HEK293T (cell line): ENCODE measurements around the gene BRPF3.

ENCODE experiments used
- CTCF ChIA-PET: fragments of 350-600 bp; formaldehyde crosslinking; extraction: SDS; loops from one replicate; lab custom pipeline; 2021; ENCODE audit warnings: antibody characterized with exemption, inconsistent platforms; lab: Yijun Ruan, JAX
- POLR2A ChIA-PET: fragments of 350-600 bp; formaldehyde crosslinking; extraction: SDS; loops from one replicate; lab custom pipeline; 2020; ENCODE audit warnings: antibody characterized with exemption, inconsistent platforms; lab: Yijun Ruan, JAX
- DNase-seq: peaks from one replicate; pipeline ENCODE4 v3.0.0; 2012; ENCODE audit warnings: mixed read lengths; ENCODE audit errors: extremely low spot score
- ARNT ChIP-seq: fragments of 450-650 bp; IDR thresholded peaks from 2 replicates; pipeline ENCODE4 v1.6.1; 2017; ENCODE audit warnings: mild to moderate bottlenecking
- BHLHE40 ChIP-seq: fragments of 450-650 bp; IDR thresholded peaks from 2 replicates; pipeline ENCODE4 v1.6.1; 2016; ENCODE audit warnings: mild to moderate bottlenecking, moderate library complexity, borderline replicate concordance
- CTBP1 ChIP-seq: fragments of 450-650 bp; IDR thresholded peaks from 2 replicates; pipeline ENCODE4 v1.6.1; 2016; ENCODE audit warnings: borderline replicate concordance
- ELF4 ChIP-seq: fragments of 450-650 bp; IDR thresholded peaks from 2 replicates; pipeline ENCODE4 v1.6.1; 2017; ENCODE audit warnings: antibody characterized with exemption
- FOXA1 ChIP-seq: fragments of 450-650 bp; IDR thresholded peaks from 2 replicates; pipeline ENCODE4 v1.6.1; 2016; ENCODE audit warnings: mild to moderate bottlenecking
- FOXK2 ChIP-seq: fragments of 450-650 bp; IDR thresholded peaks from 2 replicates; pipeline ENCODE4 v1.6.1; 2016; ENCODE audit warnings: mild to moderate bottlenecking
- FOXM1 ChIP-seq: fragments of 450-650 bp; IDR thresholded peaks from 2 replicates; pipeline ENCODE4 v1.6.1; 2017; ENCODE audit warnings: mild to moderate bottlenecking, borderline replicate concordance
- HDGF ChIP-seq: fragments of 450-650 bp; IDR thresholded peaks from 2 replicates; pipeline ENCODE4 v1.6.1; 2017; ENCODE audit warnings: antibody characterized with exemption, borderline replicate concordance
- L3MBTL2 ChIP-seq: fragments of 450-650 bp; conservative IDR thresholded peaks from 2 replicates; pipeline ENCODE4 v1.6.1; 2016; ENCODE audit warnings: mild to moderate bottlenecking
- LEF1 ChIP-seq: fragments of 450-650 bp; IDR thresholded peaks from 2 replicates; pipeline ENCODE4 v1.6.1; 2017; ENCODE audit warnings: mild to moderate bottlenecking, borderline replicate concordance
- NFRKB ChIP-seq: fragments of 450-650 bp; IDR thresholded peaks from 2 replicates; pipeline ENCODE4 v1.6.1; 2016; ENCODE audit warnings: mild to moderate bottlenecking, moderate library complexity
- PKNOX1 ChIP-seq: fragments of 450-650 bp; IDR thresholded peaks from 2 replicates; pipeline ENCODE4 v1.6.1; 2016
- SP1 ChIP-seq: fragments of 450-650 bp; IDR thresholded peaks from 2 replicates; pipeline ENCODE4 v1.6.1; 2017
- SUZ12 ChIP-seq: fragments of 450-650 bp; IDR thresholded peaks from 2 replicates; pipeline ENCODE4 v1.6.1; 2016; ENCODE audit warnings: mild to moderate bottlenecking
- TARDBP ChIP-seq: fragments of 450-650 bp; IDR thresholded peaks from 2 replicates; pipeline ENCODE4 v1.6.1; 2016
- ZNF384 ChIP-seq: fragments of 450-650 bp; IDR thresholded peaks from 2 replicates; pipeline ENCODE4 v1.6.1; 2016

Gene BRPF3

GRCh38 chr6:36269834-36270705 is 73.5 kb downstream of the BRPF3 start, which contains the start of gene PNPLA1:
Gene PNPLA1, plus strand, starts transcription at chr6:36270060. Its CDS starts 400 bp downstream, at chr6:36270460.
- POLR2A ChIA-PET = no interaction called here
- TF ChIP-seq FOXK2 (no peak), FOXM1 (no peak), NFRKB (no peak), CTBP1 (no peak), PKNOX1 (no peak), TARDBP (no peak), SUZ12 (no peak), SP1 (no peak), L3MBTL2 (no peak)
- CTCF ChIA-PET = interaction anchor here (0.8 kb wide), 1 partner anchor 26 kb away, joined by 3 read pairs; no protein-coding TSS in a partner anchor
- DNase-seq = no peak

GRCh38 chr6:36272234-36272633 is 75.7 kb downstream of the BRPF3 start:
- TF ChIP-seq FOXA1 (no peak), SP1 (no peak), ARNT (no peak), SUZ12 (no peak), TARDBP (no peak), HDGF (no peak), LEF1 (no peak), CTBP1 (no peak), ZNF384 (no peak), PKNOX1 (no peak), NFRKB (no peak), L3MBTL2 (no peak), ELF4 (no peak), FOXM1 (no peak), FOXK2 (no peak), BHLHE40 (no peak)
- DNase-seq = no peak
- CTCF ChIA-PET = no interaction called here
- POLR2A ChIA-PET = no interaction called here

- no peak for DNase-seq
- CTCF ChIA-PET = no interaction called here
- POLR2A ChIA-PET = no interaction called here
- TF ChIP-seq PKNOX1 (no peak), FOXM1 (no peak), LEF1 (no peak), SUZ12 (no peak), CTBP1 (no peak), ELF4 (no peak), L3MBTL2 (no peak), TARDBP (no peak), ZNF384 (no peak), ARNT (no peak), FOXK2 (no peak), FOXA1 (no peak), BHLHE40 (no peak), HDGF (no peak), SP1 (no peak), NFRKB (no peak)
Observed at GRCh38 chr6:36273067-36273466, 76.5 kb downstream of the BRPF3 start.

- TF ChIP-seq BHLHE40 = no peak
- peak; percentile 64 for TF ChIP-seq PKNOX1
- TF ChIP-seq HDGF = no peak
- ChIA-PET POLR2A (no interaction called here), CTCF (no interaction called here)
- DNase-seq = no peak
Observed at GRCh38 chr6:36273802-36274514, 77.4 kb downstream of the BRPF3 start.
